Raji (cell line): ENCODE results near the gene SPNS3.

Experiments
- POLR2A ChIP-seq: IDR thresholded peaks from 2 replicates; pipeline ENCODE4 v1.6.1; 2011; ENCODE audit warnings: low read depth, low read length, control low read depth; ENCODE audit not compliant: insufficient read depth

Gene SPNS3

GRCh38 chr17:4445731-4446130 lies 12.0 kb downstream of the SPNS3 start:
- TF ChIP-seq POLR2A, result no peak

GRCh38 chr17:4446326-4447071 lies 12.8 kb downstream of the SPNS3 start:
- no peak for TF ChIP-seq POLR2A

- TF ChIP-seq POLR2A, result no peak
Observed at GRCh38 chr17:4448197-4448980, 14.6 kb downstream of the SPNS3 start.

GRCh38 chr17:4449736-4450135 lies 16.0 kb downstream of the SPNS3 start:
- TF ChIP-seq POLR2A, result no peak

GRCh38 chr17:4450710-4451316 lies 17.1 kb downstream of the SPNS3 start:
- TF ChIP-seq POLR2A, result no peak

- TF ChIP-seq POLR2A, result no peak
Observed at GRCh38 chr17:4453812-4454591, 20.3 kb downstream of the SPNS3 start.

- TF ChIP-seq POLR2A, result no peak
Observed at GRCh38 chr17:4460661-4461060, 26.9 kb downstream of the SPNS3 start.

GRCh38 chr17:4463818-4464476 lies 30.2 kb downstream of the SPNS3 start:
- TF ChIP-seq POLR2A, result no peak

- TF ChIP-seq POLR2A, result no peak
Observed at GRCh38 chr17:4465786-4466185, 32.0 kb downstream of the SPNS3 start.

- no peak for TF ChIP-seq POLR2A
Observed at GRCh38 chr17:4467287-4467686, 33.5 kb downstream of the SPNS3 start.

- TF ChIP-seq POLR2A, result no peak
Observed at GRCh38 chr17:4469552-4469951, 35.8 kb downstream of the SPNS3 start.

- no peak for TF ChIP-seq POLR2A
Observed at GRCh38 chr17:4472286-4472685, 38.5 kb downstream of the SPNS3 start.

GRCh38 chr17:4474093-4474492 lies 40.4 kb downstream of the SPNS3 start:
- TF ChIP-seq POLR2A, result no peak

- TF ChIP-seq POLR2A, result no peak
Observed at GRCh38 chr17:4475001-4475400, 41.3 kb downstream of the SPNS3 start.

GRCh38 chr17:4475463-4475862 lies 41.7 kb downstream of the SPNS3 start:
- TF ChIP-seq POLR2A, result no peak

GRCh38 chr17:4476017-4476416 lies 42.3 kb downstream of the SPNS3 start:
- TF ChIP-seq POLR2A, result no peak
